Measurements from ENCODE around the gene SPINK1. TPM values are rescaled to one million over a fixed set of nuclear protein-coding genes. Genes with fewer than 3 reads are reported as not detected.
"Not testable (repeated sequence)": the region's sequence is repeated elsewhere in the genome, so short reads cannot be mapped to it uniquely, and the experiment has no call there.

The SPINK1 gene
- total RNA-seq, 1 experiment from 2014 or later, result not detected

GRCh38 chr5:147809830-147810666 is 21.4 kb downstream of the SPINK1 start:
- no peak for DNase-seq (ENCODE audit: low spot score)

GRCh38 chr5:147805030-147805454 is 26.4 kb downstream of the SPINK1 start:
- no peak for DNase-seq (ENCODE audit: low spot score)

GRCh38 chr5:147804334-147804733 is 27.1 kb downstream of the SPINK1 start:
- no peak for DNase-seq (ENCODE audit: low spot score)

GRCh38 chr5:147803926-147804325 is 27.5 kb downstream of the SPINK1 start:
- DNase-seq (ENCODE audit: low spot score), result no peak

- not testable (repeated sequence) for DNase-seq (ENCODE audit: low spot score)
These were observed 28.3 kb downstream of the SPINK1 start for GRCh38 chr5:147803161-147803560.

GRCh38 chr5:147801461-147801860 is 30.0 kb downstream of the SPINK1 start:
- DNase-seq (ENCODE audit: low spot score), result no peak

- DNase-seq (ENCODE audit: low spot score), result no peak
These were observed 31.0 kb downstream of the SPINK1 start for GRCh38 chr5:147800491-147800890.

GRCh38 chr5:147796556-147797308 is 34.7 kb downstream of the SPINK1 start:
- DNase-seq (ENCODE audit: low spot score), result no peak

- DNase-seq (ENCODE audit: low spot score), result no peak
These were observed 40.3 kb downstream of the SPINK1 start for GRCh38 chr5:147791181-147791580.

GRCh38 chr5:147789820-147790219 is 41.7 kb downstream of the SPINK1 start:
- no peak for DNase-seq (ENCODE audit: low spot score)

- DNase-seq (ENCODE audit: low spot score), result no peak
These were observed 43.4 kb downstream of the SPINK1 start for GRCh38 chr5:147788023-147788422.

GRCh38 chr5:147786142-147786541 is 45.3 kb downstream of the SPINK1 start:
- DNase-seq (ENCODE audit: low spot score), result no peak

- DNase-seq (ENCODE audit: low spot score), result no peak
These were observed 47.1 kb downstream of the SPINK1 start for GRCh38 chr5:147784146-147784987.

GRCh38 chr5:147782110-147783028 is 49.1 kb downstream of the SPINK1 start, which contains the start of gene JAKMIP2:
Gene JAKMIP2, minus strand, starts transcription at chr5:147782728. Its CDS starts 110,922 bp downstream, at chr5:147671806.
- peak; percentile 97 for DNase-seq (ENCODE audit: low spot score)

- DNase-seq (ENCODE audit: low spot score), result no peak
These were observed 50.4 kb downstream of the SPINK1 start for GRCh38 chr5:147780924-147781573.

- no peak for DNase-seq (ENCODE audit: low spot score)
These were observed 51.8 kb downstream of the SPINK1 start for GRCh38 chr5:147779694-147780093.

GRCh38 chr5:147776989-147777388 is 54.5 kb downstream of the SPINK1 start:
- no peak for DNase-seq (ENCODE audit: low spot score)
